Epithelial cell of proximal tubule (primary cell): ENCODE measurements around the gene COPS7B. TPM values are rescaled to one million over a fixed set of nuclear protein-coding genes. Genes with fewer than 3 reads are reported as not detected.

Experiments used
- DNase-seq: peaks from one replicate; pipeline ENCODE4 v3.0.0-alpha.2; 2011; ENCODE audit warnings: low read depth
- H3K4me3 ChIP-seq: 2 replicates; pipeline ENCODE4 v1.5.1; 2011; ENCODE audit warnings: low read depth, mild to moderate bottlenecking, low read length
- CTCF ChIP-seq: conservative IDR thresholded peaks from 2 replicates; pipeline ENCODE4 v1.5.1; 2012; ENCODE audit warnings: low read depth, mild to moderate bottlenecking, low read length
- total RNA-seq: library from RNA; depleted of rRNA; stranded (reverse); fragments of >200 nt; gene quantifications from 2 replicates; pipeline ENCODE4 v1.2.3, GENCODE V29; 2015

The COPS7B gene
- total RNA-seq, 1 donor from 2014 or later = 18.2 TPM

GRCh38 chr2:231810905-231811304, 24.7 kb downstream of the COPS7B start:
- no peak for DNase-seq
- TF ChIP-seq CTCF = no peak
- H3K4me3 ChIP-seq = no peak overlapping the region

DNA sequence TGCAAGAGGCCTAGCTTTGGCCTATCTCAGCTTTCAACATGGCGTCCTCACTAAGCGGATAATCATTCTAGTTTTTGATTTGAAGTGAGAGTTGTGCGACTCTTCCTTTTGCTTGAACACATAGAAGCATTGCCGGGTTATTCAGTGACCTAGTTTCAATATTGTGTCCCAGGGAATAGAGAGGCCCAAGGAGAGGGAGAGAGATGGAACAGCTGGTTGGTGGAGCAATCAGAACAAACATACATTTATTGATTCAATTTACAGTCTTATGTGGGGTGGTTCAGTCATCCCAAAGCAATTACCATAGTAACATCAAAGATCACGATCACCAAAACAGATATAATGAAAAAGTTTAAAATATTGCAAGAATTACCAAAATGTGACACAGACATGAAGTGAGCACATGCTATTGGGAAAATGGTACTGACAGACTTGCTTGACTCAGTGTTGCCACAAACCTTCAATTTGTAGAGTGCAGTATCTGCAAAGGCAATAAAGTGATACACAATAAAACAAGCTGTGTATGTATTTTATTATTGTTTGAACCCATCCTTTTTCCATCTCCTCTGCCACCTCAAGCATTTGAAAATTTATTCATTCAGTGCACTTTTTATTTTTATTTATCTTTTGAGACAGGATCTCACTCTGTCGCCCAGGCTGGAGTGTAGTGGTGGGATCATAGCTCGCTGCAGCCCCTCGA, 30.2 kb downstream of the COPS7B start:
- H3K4me3 ChIP-seq = no peak overlapping the region
- DNase-seq = no peak
- TF ChIP-seq CTCF = no peak

- no peak for TF ChIP-seq CTCF
- no peak for DNase-seq
Measured at GRCh38 chr2:231819447-231820042, 33.3 kb downstream of the COPS7B start.

GRCh38 chr2:231820786-231821303, 34.6 kb downstream of the COPS7B start:
- H3K4me3 ChIP-seq = no peak overlapping the region
- no peak for TF ChIP-seq CTCF
- DNase-seq = no peak

More at GRCh38 chr2:231819447-231820042, 33.3 kb downstream of the COPS7B start:
- H3K4me3 ChIP-seq = no peak overlapping the region

- no peak for DNase-seq
- H3K4me3 ChIP-seq = no peak overlapping the region
- TF ChIP-seq CTCF = no peak
Measured at GRCh38 chr2:231821908-231822307, 35.7 kb downstream of the COPS7B start.

- no peak for TF ChIP-seq CTCF
- H3K4me3 ChIP-seq = no peak overlapping the region
- no peak for DNase-seq
Measured at GRCh38 chr2:231853105-231853504, 66.9 kb downstream of the COPS7B start.
